Esophagus muscularis mucosa (tissue), 4 donors: ENCODE measurements around the gene RNPS1. TPM values are rescaled to one million over a fixed set of nuclear protein-coding genes. Genes with fewer than 3 reads are reported as not detected.

ENCODE experiments used
- DNase-seq: peaks from one replicate; pipeline ENCODE4 v3.0.0-alpha.2; 2017; ENCODE audit errors: extremely low spot score
- H3K27ac ChIP-seq, 4 donors: fragments of 200-600 bp; sonication (generic); replicated peaks in 1 of 4; 1 replicate in 3 of 4; 2 replicates in 1 of 4; pipeline ENCODE4 v1.5.1; 2016 to 2019; ENCODE audit warnings: mild to moderate bottlenecking in 1 of 4
- H3K27me3 ChIP-seq, 4 donors: fragments of 200-600 bp; sonication (generic); one replicate each; pipeline versions ENCODE4 v1.5.1 to v1.6.0; 2016 to 2019
- H3K36me3 ChIP-seq, 4 donors: fragments of 200-600 bp; sonication (generic); one replicate each; pipeline ENCODE4 v1.5.1; 2016 to 2019
- H3K4me1 ChIP-seq, 4 donors: fragments of 200-600 bp; sonication (generic); one replicate each; pipeline ENCODE4 v1.5.1; 2016 to 2019
- H3K4me3 ChIP-seq, 4 donors: fragments of 200-600 bp; sonication (generic); 1 replicate in 2 of 4; 2 replicates in 2 of 4; pipeline ENCODE4 v1.5.1; 2016 to 2019; ENCODE audit warnings: mild to moderate bottlenecking in 4 of 4, moderate library complexity in 1 of 4
- H3K9me3 ChIP-seq, 4 donors: fragments of 200-600 bp; sonication (generic); 1 replicate in 3 of 4; 2 replicates in 1 of 4; pipeline ENCODE4 v1.5.1; 2016 to 2019
- CTCF ChIP-seq, 3 experiments: fragments of 200-600 bp in 2 of 3; fragments of 450-650 bp in 1 of 3; sonication (generic) in 2 of 3; IDR thresholded peaks; one replicate each; pipeline ENCODE4 v1.5.1; 2017 to 2019; ENCODE audit warnings: antibody characterized with exemption in 3 of 3, mild to moderate bottlenecking in 2 of 3, moderate library complexity in 1 of 3
- EP300 ChIP-seq: sonication (generic); formaldehyde crosslinking; IDR thresholded peaks from one replicate; pipeline ENCODE4 v1.6.1; 2017; ENCODE audit warnings: antibody characterized with exemption
- POLR2A ChIP-seq: fragments of 450-650 bp; IDR thresholded peaks from one replicate; pipeline ENCODE4 v1.6.1; 2017; ENCODE audit warnings: antibody characterized with exemption, moderate library complexity, mild to moderate bottlenecking, low read depth
- POLR2AphosphoS5 ChIP-seq, 2 donors: sonication (generic); formaldehyde crosslinking; IDR thresholded peaks; one replicate each; pipeline ENCODE4 v1.6.1; 2017; ENCODE audit warnings: antibody characterized with exemption in 2 of 2
- WGBS: methylation state at CpG from one replicate; pipeline ENCODE4 v1.1.5; 2018; 5-methylcytosine and 5-hydroxymethylcytosine counted together
- intact Hi-C: fragments of 100-400 bp; cut with DNase I; formaldehyde crosslinking; loops from one replicate; pipeline ENCODE4 v1.15.1; 2023
- total RNA-seq, 4 donors: library from RNA; depleted of rRNA; stranded (reverse); fragments of >200 nt; gene quantifications; one replicate each; pipeline versions ENCODE4 v1.1.0 to v1.2.1, GENCODE V29; 2016

Gene RNPS1
- total RNA-seq, 4 donors from 2014 or later, result 114 to 179 (median 151) TPM

- intact Hi-C loops, result no loop called here
- TF ChIP-seq CTCF (IDR thresholded peaks at IDR 0.05), result no peak
- TF ChIP-seq POLR2A, result no peak
- TF ChIP-seq POLR2AphosphoS5 (IDR thresholded peaks at IDR 0.05), result no peak
- TF ChIP-seq EP300, result no peak
- H3K27ac ChIP-seq, result no peak overlapping the region
- no peak overlapping the region for H3K4me3 ChIP-seq
- WGBS, result 92% methylated on average over 24 of the region's 30 CpGs
- peaks cover 42 to 74% (median 68%) of the 10 kb centered on the region in 4 donors for H3K36me3 ChIP-seq
- DNase-seq, result no peak
- H3K4me1 ChIP-seq, result peaks cover 9 to 11% (median 10%) of the 10 kb centered on the region in 4 donors
- no peaks in the 10 kb centered on the region for H3K27me3 ChIP-seq
- H3K9me3 ChIP-seq, result no peaks in the 10 kb centered on the region
Observed at GRCh38 chr16:2244926-2245795, 22.8 kb downstream of the RNPS1 start.

GRCh38 chr16:2244301-2244700 is 23.6 kb downstream of the RNPS1 start:
- Histone ChIP-seq H3K27me3 (no peaks in the 10 kb centered on the region), H3K27ac (no peak overlapping the region), H3K4me1 (peaks cover under 1 to 3% (median 2%) of the 10 kb centered on the region in 4 donors), H3K4me3 (no peak overlapping the region), H3K9me3 (no peaks in the 10 kb centered on the region), H3K36me3 (peaks cover 42 to 81% (median 77%) of the 10 kb centered on the region in 4 donors)
- DNase-seq, result no peak
- intact Hi-C loops, result no loop called here
- TF ChIP-seq POLR2A, result no peak
- TF ChIP-seq POLR2AphosphoS5 (IDR thresholded peaks at IDR 0.05), result no peak
- TF ChIP-seq CTCF (IDR thresholded peaks at IDR 0.05), result no peak
- TF ChIP-seq EP300, result no peak
- WGBS, result 79% methylated on average over 12 of the region's 17 CpGs

- TF ChIP-seq POLR2AphosphoS5 (IDR thresholded peaks at IDR 0.05), result no peak
- TF ChIP-seq POLR2A, result no peak
- no peak for TF ChIP-seq CTCF (IDR thresholded peaks at IDR 0.05)
- TF ChIP-seq EP300, result no peak
- no peaks in the 10 kb centered on the region for H3K27me3 ChIP-seq
- no peak for DNase-seq
- no peak overlapping the region for H3K27ac ChIP-seq
- peaks cover 42 to 79% (median 77%) of the 10 kb centered on the region in 4 donors for H3K36me3 ChIP-seq
- no peak overlapping the region for H3K4me3 ChIP-seq
- intact Hi-C loops, result no loop called here
- no peaks in the 10 kb centered on the region for H3K9me3 ChIP-seq
- WGBS, result 92% methylated on average over 10 of the region's 11 CpGs
- H3K4me1 ChIP-seq, result peaks cover 0 to 2% (median 1%) of the 10 kb centered on the region in 4 donors
Observed at GRCh38 chr16:2243781-2244180, 24.1 kb downstream of the RNPS1 start.

GRCh38 chr16:2243031-2243528 is 24.8 kb downstream of the RNPS1 start:
- Histone ChIP-seq H3K9me3 (no peaks in the 10 kb centered on the region), H3K4me1 (peaks cover under 1 to 9% (median 5%) of the 10 kb centered on the region in 4 donors), H3K27ac (no peak overlapping the region), H3K36me3 (peaks cover 42 to 79% (median 76%) of the 10 kb centered on the region in 4 donors), H3K4me3 (no peak overlapping the region), H3K27me3 (peaks cover 0 to 1% (median 0%) of the 10 kb centered on the region in 4 donors)
- TF ChIP-seq EP300 (no peak), CTCF (IDR thresholded peaks at IDR 0.05) (no peak)
- no peak for DNase-seq
- 100% methylated on average over 5 of the region's 19 CpGs for WGBS
- intact Hi-C loops, result no loop called here
